CD4-positive, alpha-beta T cell treated with Interleukin-17A for 1 hour (primary cell): ENCODE results near the gene SEMA5B.

Experiments used
- DNase-seq: peaks from one replicate; pipeline ENCODE4 v3.0.0-alpha.2; 2020

SEMA5B gene

GRCh38 chr3:122882361-122882947 lies 145.1 kb downstream of the SEMA5B start:
- DNase-seq, result no peak

- no peak for DNase-seq
These were observed 146.9 kb downstream of the SEMA5B start for GRCh38 chr3:122880624-122881023.

GRCh38 chr3:122880173-122880572 lies 147.4 kb downstream of the SEMA5B start:
- DNase-seq, result no peak

- peak; percentile 14 for DNase-seq
These were observed 151.9 kb downstream of the SEMA5B start for GRCh38 chr3:122875547-122876127.

- no peak for DNase-seq
These were observed 153.6 kb downstream of the SEMA5B start for GRCh38 chr3:122873741-122874515.

- no peak for DNase-seq
These were observed 159.2 kb downstream of the SEMA5B start for GRCh38 chr3:122868322-122868721.

- no peak for DNase-seq
These were observed 163.1 kb downstream of the SEMA5B start for GRCh38 chr3:122864498-122864897.

GRCh38 chr3:122862381-122862780 lies 165.2 kb downstream of the SEMA5B start:
- no peak for DNase-seq
